ENCODE measurements around the gene CXCR4. TPM values are rescaled to one million over a fixed set of nuclear protein-coding genes. Genes with fewer than 3 reads are reported as not detected.

The CXCR4 gene
- polyA plus RNA-seq, 1 donor from 2014 or later, result 0.50 TPM

DNA sequence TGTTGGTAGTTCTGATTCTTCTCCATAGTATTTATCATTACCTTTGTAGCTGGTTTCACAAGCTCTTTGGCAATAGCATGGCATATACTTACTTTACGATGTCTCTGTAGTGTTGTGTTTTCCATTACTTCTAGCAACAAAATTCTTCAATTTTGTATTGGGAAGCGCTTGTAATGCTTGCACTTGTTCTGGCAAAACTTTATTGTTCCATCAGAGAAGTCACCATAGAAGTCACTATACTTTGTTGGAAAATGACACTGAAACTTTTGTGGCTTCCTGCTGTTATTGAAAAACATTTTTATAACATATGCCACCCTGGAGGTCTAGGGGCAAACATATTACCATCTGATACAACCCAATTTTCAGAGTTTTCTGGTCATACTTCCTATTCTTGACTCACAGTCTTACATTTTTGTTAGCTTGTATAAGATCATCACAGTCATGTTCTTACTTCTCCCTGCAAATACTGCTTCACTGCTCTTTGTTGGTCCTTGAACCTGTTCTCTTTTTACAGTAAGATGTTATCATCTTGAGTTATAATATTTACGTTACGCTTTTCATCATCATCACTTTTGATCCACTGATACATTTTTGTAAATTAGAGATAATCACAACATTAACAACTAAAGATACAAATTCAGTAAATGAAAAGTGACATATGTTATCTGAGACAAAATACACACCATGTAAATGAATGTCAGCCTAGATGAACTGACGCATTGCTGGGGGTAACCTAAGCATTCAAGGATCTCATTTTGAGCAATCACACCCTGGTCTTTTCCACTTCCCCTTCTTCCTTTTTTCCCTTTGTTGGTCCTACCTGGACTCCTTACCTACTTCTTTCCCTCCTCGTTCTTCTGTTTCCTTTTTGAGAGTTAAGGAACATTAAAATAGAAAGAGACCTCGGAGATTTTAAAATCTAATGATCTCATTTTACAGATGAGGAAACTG, 33.3 kb upstream of the CXCR4 start:
- Histone ChIP-seq H2AFZ (ENCODE audit: low read depth, low read length) (no peak overlapping the region), H3K36me3 (ENCODE audit: insufficient read depth, low read length) (no peaks in the 10 kb centered on the region), H4K20me1 (ENCODE audit: insufficient read depth) (no peaks in the 10 kb centered on the region), H3K27me3 (ENCODE audit: insufficient read depth, low read depth, low read length) (no peaks in the 10 kb centered on the region), H3K9me2 (ENCODE audit: insufficient read depth, low read length) (no peaks in the 10 kb centered on the region), H3K4me2 (ENCODE audit: low read length) (no peak overlapping the region), H3K9me3 (ENCODE audit: low read length) (no peaks in the 10 kb centered on the region), H3K79me2 (replicated peaks; ENCODE audit: insufficient read depth, low read length) (no peaks in the 10 kb centered on the region), H3K4me3 (ENCODE audit: low read length) (no peak overlapping the region), H3F3A (ENCODE audit: insufficient read depth, low read length, poor library complexity, severe bottlenecking) (no peaks in the 10 kb centered on the region), H3K9ac (ENCODE audit: low read length) (no peak overlapping the region), H3K27ac (ENCODE audit: low read length) (no peak overlapping the region)
- TF ChIP-seq RAD21 (conservative IDR thresholded peaks at IDR 0.05) (no peak), POLR2AphosphoS5 (IDR thresholded peaks at IDR 0.05) (no peak), TAF1 (IDR thresholded peaks at IDR 0.05; ENCODE audit: low read depth) (no peak), MXI1 (conservative IDR thresholded peaks at IDR 0.05; ENCODE audit: poor library complexity, severe bottlenecking) (no peak), EP300 (conservative IDR thresholded peaks at IDR 0.05; ENCODE audit: poor library complexity, severe bottlenecking) (no peak), SMC3 (conservative IDR thresholded peaks at IDR 0.05; ENCODE audit: poor library complexity) (no peak), EZH2 (IDR thresholded peaks at IDR 0.05; ENCODE audit: borderline replicate concordance, insufficient read depth, low read length, poor library complexity, severe bottlenecking) (no peak)
- TF ChIP-seq, protein P1, sequence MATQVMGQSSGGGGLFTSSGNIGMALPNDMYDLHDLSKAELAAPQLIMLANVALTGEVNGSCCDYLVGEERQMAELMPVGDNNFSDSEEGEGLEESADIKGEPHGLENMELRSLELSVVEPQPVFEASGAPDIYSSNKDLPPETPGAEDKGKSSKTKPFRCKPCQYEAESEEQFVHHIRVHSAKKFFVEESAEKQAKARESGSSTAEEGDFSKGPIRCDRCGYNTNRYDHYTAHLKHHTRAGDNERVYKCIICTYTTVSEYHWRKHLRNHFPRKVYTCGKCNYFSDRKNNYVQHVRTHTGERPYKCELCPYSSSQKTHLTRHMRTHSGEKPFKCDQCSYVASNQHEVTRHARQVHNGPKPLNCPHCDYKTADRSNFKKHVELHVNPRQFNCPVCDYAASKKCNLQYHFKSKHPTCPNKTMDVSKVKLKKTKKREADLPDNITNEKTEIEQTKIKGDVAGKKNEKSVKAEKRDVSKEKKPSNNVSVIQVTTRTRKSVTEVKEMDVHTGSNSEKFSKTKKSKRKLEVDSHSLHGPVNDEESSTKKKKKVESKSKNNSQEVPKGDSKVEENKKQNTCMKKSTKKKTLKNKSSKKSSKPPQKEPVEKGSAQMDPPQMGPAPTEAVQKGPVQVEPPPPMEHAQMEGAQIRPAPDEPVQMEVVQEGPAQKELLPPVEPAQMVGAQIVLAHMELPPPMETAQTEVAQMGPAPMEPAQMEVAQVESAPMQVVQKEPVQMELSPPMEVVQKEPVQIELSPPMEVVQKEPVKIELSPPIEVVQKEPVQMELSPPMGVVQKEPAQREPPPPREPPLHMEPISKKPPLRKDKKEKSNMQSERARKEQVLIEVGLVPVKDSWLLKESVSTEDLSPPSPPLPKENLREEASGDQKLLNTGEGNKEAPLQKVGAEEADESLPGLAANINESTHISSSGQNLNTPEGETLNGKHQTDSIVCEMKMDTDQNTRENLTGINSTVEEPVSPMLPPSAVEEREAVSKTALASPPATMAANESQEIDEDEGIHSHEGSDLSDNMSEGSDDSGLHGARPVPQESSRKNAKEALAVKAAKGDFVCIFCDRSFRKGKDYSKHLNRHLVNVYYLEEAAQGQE (IDR thresholded peaks at IDR 0.05; ENCODE audit: borderline replicate concordance), result no peak
- TF ChIP-seq, protein P2, sequence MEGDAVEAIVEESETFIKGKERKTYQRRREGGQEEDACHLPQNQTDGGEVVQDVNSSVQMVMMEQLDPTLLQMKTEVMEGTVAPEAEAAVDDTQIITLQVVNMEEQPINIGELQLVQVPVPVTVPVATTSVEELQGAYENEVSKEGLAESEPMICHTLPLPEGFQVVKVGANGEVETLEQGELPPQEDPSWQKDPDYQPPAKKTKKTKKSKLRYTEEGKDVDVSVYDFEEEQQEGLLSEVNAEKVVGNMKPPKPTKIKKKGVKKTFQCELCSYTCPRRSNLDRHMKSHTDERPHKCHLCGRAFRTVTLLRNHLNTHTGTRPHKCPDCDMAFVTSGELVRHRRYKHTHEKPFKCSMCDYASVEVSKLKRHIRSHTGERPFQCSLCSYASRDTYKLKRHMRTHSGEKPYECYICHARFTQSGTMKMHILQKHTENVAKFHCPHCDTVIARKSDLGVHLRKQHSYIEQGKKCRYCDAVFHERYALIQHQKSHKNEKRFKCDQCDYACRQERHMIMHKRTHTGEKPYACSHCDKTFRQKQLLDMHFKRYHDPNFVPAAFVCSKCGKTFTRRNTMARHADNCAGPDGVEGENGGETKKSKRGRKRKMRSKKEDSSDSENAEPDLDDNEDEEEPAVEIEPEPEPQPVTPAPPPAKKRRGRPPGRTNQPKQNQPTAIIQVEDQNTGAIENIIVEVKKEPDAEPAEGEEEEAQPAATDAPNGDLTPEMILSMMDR (IDR thresholded peaks at IDR 0.05; ENCODE audit: poor library complexity, severe bottlenecking), result no peak

DNA sequence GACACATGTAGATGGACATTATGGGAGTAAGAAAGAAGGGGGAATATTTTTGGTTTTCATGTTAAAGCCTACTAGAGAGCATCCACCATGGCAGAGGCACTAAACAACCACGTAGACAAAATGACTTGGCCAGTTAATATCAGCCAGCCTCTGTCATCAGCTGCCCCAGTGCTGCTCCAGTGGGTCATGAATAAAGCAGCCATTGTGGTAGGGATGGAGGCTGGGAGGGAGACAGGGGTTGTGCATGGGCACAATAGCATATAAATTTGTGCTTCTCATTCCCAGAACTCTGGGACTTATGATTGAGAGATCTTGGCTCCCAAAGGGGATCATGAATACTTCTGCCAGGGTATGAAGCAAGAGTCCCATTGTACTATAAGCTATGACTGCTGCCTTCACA, 31.1 kb upstream of the CXCR4 start:
- no peak overlapping the region for H2AFZ ChIP-seq (ENCODE audit: low read depth, low read length)
- no peaks in the 10 kb centered on the region for H3K36me3 ChIP-seq (ENCODE audit: insufficient read depth, low read length)
- H3K9me3 ChIP-seq (ENCODE audit: low read length), result no peaks in the 10 kb centered on the region
- no peak for TF ChIP-seq RAD21 (conservative IDR thresholded peaks at IDR 0.05)
- TF ChIP-seq MXI1 (conservative IDR thresholded peaks at IDR 0.05; ENCODE audit: poor library complexity, severe bottlenecking), result no peak
- TF ChIP-seq SMC3 (conservative IDR thresholded peaks at IDR 0.05; ENCODE audit: poor library complexity), result no peak
- TF ChIP-seq, protein P2 (IDR thresholded peaks at IDR 0.05; ENCODE audit: poor library complexity, severe bottlenecking), result no peak
- no peak for TF ChIP-seq EZH2 (IDR thresholded peaks at IDR 0.05; ENCODE audit: borderline replicate concordance, insufficient read depth, low read length, poor library complexity, severe bottlenecking)
- no peak for TF ChIP-seq TAF1 (IDR thresholded peaks at IDR 0.05; ENCODE audit: low read depth)
- TF ChIP-seq EP300 (conservative IDR thresholded peaks at IDR 0.05; ENCODE audit: poor library complexity, severe bottlenecking), result no peak
- no peak for TF ChIP-seq POLR2AphosphoS5 (IDR thresholded peaks at IDR 0.05)
- TF ChIP-seq, protein P1 (IDR thresholded peaks at IDR 0.05; ENCODE audit: borderline replicate concordance), result no peak
- no peaks in the 10 kb centered on the region for H4K20me1 ChIP-seq (ENCODE audit: insufficient read depth)
- H3K27ac ChIP-seq (ENCODE audit: low read length), result no peak overlapping the region
- H3K9me2 ChIP-seq (ENCODE audit: insufficient read depth, low read length), result no peaks in the 10 kb centered on the region
- no peak overlapping the region for H3K4me3 ChIP-seq (ENCODE audit: low read length)
- no peak overlapping the region for H3K4me2 ChIP-seq (ENCODE audit: low read length)
- no peaks in the 10 kb centered on the region for H3F3A ChIP-seq (ENCODE audit: insufficient read depth, low read length, poor library complexity, severe bottlenecking)
- H3K79me2 ChIP-seq (replicated peaks; ENCODE audit: insufficient read depth, low read length), result no peaks in the 10 kb centered on the region
- no peak overlapping the region for H3K9ac ChIP-seq (ENCODE audit: low read length)
- no peaks in the 10 kb centered on the region for H3K27me3 ChIP-seq (ENCODE audit: insufficient read depth, low read depth, low read length)
